OCI-M1 (cell line): ENCODE data around the gene TNFAIP8L3.

Source experiments
- DNase-seq: peaks from one replicate; lab custom pipeline; 2025; lab: John Stamatoyannopoulos, UW

The TNFAIP8L3 gene

DNA sequence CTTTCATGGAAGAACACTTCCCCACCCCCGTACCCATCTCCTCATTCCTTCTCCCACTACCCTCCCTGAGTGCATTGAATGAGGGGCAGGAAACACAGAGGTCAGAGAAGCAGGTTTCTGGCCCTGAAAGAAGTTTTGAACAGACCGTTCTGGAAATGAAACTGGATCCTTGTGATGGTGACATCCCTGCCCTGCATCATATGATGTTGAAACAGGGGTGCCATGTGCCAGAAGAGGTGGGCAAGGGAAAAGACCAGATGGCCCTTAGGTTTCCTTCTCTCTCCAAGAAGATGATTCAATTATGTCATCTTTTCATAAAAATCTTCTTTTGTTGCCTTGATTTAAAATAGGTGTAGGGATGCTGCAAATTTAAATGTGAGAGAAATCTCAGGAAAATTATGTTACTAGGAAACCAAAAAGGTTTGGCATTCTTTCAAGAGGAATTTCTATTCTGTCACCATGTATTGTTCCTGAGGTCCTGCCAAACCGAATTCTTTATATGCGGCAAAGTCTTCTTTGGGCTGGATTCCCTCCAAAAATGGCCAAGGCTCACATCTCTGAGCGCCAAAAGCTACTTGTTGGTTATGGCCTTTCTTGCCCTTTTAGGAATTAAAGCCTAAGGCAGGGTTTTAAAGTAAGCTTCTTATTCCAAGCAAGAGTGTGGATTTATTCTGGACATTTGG lies 19.9 kb upstream of the TNFAIP8L3 start:
- no peak for DNase-seq

- DNase-seq, result no peak
These were observed 17.4 kb upstream of the TNFAIP8L3 start for GRCh38 chr15:51112078-51112477.

GRCh38 chr15:51111061-51111460 lies 16.4 kb upstream of the TNFAIP8L3 start:
- DNase-seq, result no peak

DNA sequence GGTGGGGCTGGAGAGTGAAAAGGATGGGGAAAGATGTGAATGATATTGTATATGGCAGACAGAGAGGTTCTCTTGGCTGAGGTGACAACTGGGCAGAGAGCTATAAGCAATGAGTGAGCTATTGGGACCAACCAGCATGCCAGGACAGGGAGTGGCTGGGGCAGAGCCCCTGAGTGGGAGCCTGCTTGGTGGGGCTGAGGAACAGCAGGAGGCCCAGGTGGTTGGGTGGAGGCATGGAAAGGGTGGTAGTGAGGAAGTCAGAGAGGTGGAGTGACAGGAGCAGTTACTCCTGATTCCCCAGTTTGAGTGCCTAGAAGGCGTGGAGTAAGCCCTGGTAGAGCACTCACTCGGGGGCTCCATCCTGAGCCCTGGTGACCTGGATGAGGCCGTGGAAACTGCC lies 15.5 kb upstream of the TNFAIP8L3 start:
- no peak for DNase-seq

DNA sequence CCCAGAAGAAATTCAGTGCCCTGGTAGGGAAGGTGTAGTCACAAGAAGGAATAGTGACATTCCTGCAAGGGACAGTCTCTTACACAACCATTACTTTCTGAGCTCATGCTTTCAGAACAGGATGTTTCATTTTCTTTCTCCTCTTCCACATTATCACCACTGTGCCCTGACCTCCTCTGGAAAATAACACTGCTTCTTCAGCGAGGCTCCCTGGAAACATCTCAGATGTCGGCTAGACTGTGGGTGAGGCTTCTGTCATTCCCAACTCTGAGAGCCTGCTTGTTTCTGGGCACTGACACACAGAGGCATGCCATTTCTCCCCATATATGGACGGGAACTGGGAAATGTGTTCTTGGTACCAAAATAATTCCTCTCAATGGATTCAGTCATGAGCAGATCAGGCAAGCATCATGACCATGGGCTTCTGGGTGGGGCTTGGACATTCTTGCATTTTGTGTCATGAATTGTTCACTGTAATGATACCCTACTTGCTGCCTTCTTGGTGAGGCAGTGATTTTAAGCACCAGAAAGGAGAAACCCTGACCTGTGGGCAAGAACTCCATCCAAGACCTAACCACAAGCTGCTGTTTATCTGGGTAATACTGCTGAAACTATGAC lies 14.3 kb upstream of the TNFAIP8L3 start:
- no peak for DNase-seq

- DNase-seq, result no peak
These were observed 12.9 kb upstream of the TNFAIP8L3 start for GRCh38 chr15:51107612-51108011.

- DNase-seq, result no peak
These were observed 11.8 kb upstream of the TNFAIP8L3 start for GRCh38 chr15:51106481-51106880.

DNA sequence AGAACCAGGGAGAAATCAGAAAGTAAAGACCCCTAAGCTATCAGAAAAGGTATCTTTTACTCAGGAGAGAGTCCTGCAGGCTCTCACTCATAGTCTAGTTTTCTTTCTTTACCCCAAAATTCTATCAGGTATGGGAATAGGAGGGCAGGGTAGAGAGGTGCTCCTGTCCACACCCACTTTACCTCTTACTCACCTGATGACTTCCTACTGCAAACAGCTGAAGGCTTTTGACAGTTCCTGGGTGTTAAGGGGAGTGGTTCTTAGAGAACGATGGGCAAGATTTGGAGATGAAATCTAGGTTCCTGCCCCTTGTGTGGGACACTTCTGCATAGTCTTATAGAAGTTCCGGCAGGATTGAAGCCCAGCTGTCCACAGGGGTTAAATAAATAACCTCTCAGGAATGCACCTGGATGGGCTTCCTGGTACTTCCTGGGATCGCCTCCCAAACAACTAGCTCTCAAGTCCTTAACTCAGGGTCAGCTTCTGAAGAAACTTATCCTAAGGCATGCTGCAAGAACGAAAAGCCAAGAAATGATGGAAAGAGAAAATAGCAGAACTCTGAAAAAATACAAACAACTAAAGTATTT lies 10.8 kb upstream of the TNFAIP8L3 start:
- no peak for DNase-seq

DNA sequence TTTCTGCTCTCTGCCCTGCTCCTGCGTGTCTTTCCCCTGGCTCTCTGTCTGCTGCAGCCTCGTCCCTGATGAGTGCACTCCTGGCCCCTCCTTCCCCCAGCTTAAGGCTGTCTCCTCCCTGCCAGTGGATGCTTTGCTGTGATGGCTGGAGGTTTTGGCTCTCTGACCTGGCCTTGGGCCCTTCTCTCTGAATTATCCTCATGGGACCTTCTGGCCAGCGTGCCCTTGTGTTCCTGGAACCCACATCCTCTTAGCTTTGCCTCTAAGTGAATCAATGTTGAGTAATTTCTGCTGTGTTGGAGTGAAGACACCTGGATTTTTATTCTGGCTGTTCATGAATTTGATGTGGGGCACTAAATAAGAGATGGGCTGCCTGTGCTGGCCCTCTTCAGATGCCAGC lies 9.8 kb upstream of the TNFAIP8L3 start:
- DNase-seq, result no peak

- DNase-seq, result no peak
These were observed 8.6 kb upstream of the TNFAIP8L3 start for GRCh38 chr15:51103330-51103729.

GRCh38 chr15:51100785-51101489 lies 6.2 kb upstream of the TNFAIP8L3 start:
- DNase-seq, result no peak

- DNase-seq, result no peak
These were observed 4.5 kb upstream of the TNFAIP8L3 start for GRCh38 chr15:51099185-51099584.

DNA sequence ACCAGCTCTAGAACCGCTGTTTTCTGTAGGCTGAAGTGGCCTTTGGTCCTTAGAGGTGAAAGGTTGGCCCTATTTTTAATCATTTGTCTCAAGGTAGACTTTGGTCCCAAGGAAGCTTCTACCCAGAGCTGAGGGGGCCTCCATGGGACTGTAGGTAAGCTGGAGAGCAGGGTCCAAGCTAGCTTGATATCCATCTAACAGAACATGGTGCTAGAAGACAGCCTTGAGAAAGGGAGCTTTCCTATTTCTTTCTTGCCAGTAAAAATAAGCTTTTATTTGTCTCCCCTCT lies 3.6 kb upstream of the TNFAIP8L3 start:
- DNase-seq, result no peak

DNA sequence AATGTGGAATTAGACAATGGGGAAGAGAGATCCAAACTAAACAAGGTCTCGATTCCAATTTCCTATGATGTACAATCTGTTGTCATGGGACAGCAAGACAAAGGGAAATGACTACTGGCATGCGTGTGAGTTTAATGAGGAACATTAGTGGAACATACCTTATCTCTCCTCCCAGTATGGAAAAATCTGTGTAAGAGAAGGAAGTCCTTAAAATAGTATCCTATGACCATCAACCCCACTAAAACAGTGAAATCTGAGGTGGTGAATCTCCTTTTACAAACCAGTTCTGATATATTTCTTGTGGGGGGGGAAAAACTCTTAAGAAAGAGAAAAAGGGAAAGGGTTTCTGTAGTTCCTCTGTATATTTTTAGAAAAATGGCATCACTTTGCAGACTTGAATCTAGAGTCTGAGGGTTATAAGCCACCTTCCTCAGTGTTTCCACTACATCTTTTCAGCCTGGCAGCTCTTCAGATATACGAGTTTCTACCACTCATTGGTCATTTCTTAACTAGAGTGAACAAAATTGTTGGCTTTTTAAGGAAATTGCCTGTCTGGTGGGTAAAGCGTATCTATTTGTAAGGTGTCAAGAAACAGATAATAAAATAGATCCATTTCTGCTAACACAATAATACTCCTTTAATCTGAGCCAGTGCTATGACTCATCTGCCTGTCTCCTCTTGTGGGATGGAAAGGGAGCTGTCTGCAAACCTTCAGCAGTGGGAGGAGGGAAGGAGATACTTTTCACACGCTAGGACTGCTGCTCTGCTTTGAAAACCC lies 3.0 kb upstream of the TNFAIP8L3 start:
- DNase-seq, result peak; percentile 61

DNA sequence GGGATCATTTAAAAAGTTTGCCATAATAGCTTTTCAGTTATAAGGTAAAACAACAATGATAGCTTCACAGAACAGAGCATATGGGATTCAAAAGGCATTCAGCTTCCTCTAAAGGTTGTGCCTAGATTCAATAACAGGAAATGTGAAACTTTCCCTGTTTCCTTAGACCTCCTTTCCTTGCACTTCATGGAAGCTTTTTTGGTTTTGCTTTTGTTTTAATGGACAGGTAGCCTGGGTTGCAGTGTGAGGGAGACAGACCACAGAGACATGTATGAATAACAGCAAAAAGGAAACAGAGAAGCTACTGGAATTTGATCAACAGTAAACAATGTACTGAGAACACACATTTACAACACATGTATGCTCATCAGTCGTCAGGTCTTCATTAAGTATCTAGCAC lies 2.3 kb upstream of the TNFAIP8L3 start:
- DNase-seq, result peak; percentile 39

GRCh38 chr15:51095681-51096331 lies 1.1 kb upstream of the TNFAIP8L3 start:
- DNase-seq, result no peak

GRCh38 chr15:51093839-51094605 lies 684 bp downstream of the TNFAIP8L3 start:
- no peak for DNase-seq

- DNase-seq, result no peak
These were observed 1.2 kb downstream of the TNFAIP8L3 start for GRCh38 chr15:51093488-51093838.

DNA sequence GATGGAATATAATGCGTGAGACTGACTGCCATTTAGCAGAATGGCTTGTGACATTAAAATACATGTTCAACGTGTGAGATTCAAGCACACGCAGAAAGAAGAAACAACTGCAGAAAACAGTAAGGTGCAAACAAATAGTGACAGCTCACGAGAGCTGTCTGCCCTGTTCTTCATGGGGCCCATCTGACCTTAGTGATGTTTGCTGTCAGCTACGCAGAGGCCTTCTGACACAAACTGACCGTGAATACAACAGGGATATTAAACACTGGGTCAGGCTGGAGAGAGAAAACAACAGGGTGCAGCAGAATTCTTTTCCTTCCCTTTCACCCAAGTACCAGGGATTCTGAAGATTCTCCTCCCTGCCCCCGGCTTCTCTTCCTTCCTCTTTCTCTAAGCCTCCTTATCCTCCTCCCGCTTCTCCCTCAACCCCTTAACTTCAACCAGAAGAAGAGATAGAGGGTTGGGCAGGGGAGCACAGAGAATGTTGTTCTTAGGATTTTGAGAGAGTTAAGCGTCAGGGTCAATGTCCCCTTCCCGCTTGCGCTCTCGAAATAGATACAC lies 2.1 kb downstream of the TNFAIP8L3 start:
- DNase-seq, result peak; percentile 33

GRCh38 chr15:51090753-51091152 lies 4.0 kb downstream of the TNFAIP8L3 start:
- no peak for DNase-seq
